A673 (cell line): ENCODE results near the gene GNAI2.

Experiments
- CTCF ChIP-seq: fragments of 300-800, 200-600 bp; sonication (generic); conservative IDR thresholded peaks from 2 replicates; pipeline ENCODE4 v1.5.1; 2017; ENCODE audit warnings: low read depth, mild to moderate bottlenecking, antibody characterized with exemption, low read length, moderate library complexity, mixed read lengths
- EZH2 ChIP-seq: fragments of 200-600 bp; sonication (generic); IDR thresholded peaks from 2 replicates; pipeline ENCODE4 v1.6.1; 2017; ENCODE audit warnings: borderline replicate concordance, low read depth, mild to moderate bottlenecking, mixed read lengths, antibody characterized with exemption, low read length; ENCODE audit not compliant: poor library complexity, severe bottlenecking

DNA sequence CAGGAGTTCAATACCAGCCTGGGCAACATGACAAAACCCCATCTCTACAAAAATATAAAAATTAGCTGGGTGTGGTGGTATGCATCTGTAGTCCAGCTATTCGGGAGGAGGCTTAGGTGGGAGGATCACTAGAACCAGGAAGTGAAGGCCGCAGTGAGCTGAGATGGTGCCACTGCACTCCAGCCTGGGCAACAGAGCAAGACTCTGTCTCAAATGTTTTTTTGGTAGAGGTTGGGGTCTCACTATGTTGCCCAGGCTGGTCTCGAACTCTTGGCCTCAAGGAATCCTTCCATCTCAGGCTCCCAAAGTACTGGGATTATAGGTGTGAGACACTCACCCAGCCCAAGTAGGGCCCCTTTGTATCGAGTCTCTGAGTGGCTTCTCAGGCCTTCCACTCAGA, 58.1 kb downstream of the GNAI2 start:
- TF ChIP-seq CTCF (no peak), EZH2 (no peak)
